RKO (cell line): ENCODE measurements around the gene TNFRSF19.
"Not testable (repeated sequence)": the region's sequence is repeated elsewhere in the genome, so short reads cannot be mapped to it uniquely, and the experiment has no call there.

Source experiments
- DNase-seq: peaks from one replicate; pipeline ENCODE4 v3.0.0-alpha.2; 2016; ENCODE audit warnings: low spot score

TNFRSF19 gene

GRCh38 chr13:23654111-23655110, 84.2 kb downstream of the TNFRSF19 start:
- DNase-seq = no peak

DNA sequence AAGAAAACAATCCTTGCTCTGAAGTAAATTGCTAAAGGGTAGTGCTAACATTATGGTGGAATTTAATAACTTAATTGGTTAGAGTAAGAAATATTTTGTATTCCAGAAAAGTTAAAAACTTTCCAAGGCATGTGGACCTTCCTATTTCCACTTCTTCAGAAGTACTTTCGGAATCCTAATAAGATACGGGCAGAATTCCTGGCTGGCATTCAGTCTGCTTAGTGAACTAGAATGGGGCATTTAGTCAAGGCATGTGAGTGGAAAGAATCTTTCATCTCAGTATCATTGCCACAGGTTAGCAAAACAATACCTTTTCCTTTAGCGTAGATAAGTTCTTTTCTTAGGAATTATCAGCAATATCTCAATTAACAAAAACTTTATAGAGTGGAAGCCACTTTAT, 85.1 kb downstream of the TNFRSF19 start:
- DNase-seq = no peak

- no peak for DNase-seq
Measured at GRCh38 chr13:23656637-23657371, 86.6 kb downstream of the TNFRSF19 start.

GRCh38 chr13:23658929-23659541, 88.8 kb downstream of the TNFRSF19 start:
- DNase-seq = no peak

- no peak for DNase-seq
Measured at GRCh38 chr13:23660249-23660648, 90.0 kb downstream of the TNFRSF19 start.

DNA sequence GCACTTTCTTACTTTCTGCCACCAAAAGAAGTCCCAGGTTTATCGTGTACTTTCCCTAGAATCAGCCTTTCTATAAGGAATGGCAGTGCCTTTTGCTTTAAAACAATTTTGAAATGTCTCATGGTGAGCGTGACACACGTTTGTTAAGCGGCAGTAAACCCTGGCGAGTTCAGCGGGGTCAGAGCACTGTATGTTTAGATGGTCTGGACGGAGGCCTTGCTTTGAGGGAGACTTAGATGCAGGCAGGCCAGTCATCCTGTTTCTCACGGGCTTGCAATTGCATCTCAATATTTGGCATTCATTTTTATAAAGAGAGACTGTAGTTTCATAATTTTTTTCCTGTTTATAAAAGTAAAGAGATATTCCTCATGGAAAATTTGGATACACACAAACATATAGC, 96.4 kb downstream of the TNFRSF19 start:
- DNase-seq = no peak

DNA sequence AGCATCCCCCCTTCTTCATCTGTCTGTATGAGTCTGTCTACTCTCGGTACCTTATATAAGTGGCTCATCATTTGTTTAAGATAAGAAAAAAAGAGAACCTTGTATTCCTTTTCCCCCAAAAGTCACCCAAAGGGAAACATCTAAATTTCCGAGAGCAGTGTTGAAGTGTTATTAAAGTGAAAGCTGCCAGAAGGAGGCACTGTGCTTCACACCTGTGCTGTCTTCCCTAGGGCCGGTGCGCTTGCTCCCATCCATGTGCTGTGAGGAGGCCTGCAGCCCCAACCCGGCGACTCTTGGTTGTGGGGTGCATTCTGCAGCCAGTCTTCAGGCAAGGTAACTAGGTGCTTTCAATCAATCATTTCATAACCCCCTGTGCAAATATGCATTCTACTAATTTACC, 97.5 kb downstream of the TNFRSF19 start:
- no peak for DNase-seq

DNA sequence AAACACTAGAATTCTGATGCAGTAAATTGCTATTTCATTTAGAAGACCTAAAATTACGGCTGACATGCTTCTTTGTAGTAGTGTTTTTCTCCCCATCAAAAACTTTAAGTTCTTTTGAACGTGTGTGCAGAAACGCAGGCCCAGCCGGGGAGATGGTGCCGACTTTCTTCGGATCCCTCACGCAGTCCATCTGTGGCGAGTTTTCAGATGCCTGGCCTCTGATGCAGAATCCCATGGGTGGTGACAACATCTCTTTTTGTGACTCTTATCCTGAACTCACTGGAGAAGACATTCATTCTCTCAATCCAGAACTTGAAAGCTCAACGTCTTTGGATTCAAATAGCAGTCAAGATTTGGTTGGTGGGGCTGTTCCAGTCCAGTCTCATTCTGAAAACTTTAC, 98.3 kb downstream of the TNFRSF19 start:
- no peak for DNase-seq

DNA sequence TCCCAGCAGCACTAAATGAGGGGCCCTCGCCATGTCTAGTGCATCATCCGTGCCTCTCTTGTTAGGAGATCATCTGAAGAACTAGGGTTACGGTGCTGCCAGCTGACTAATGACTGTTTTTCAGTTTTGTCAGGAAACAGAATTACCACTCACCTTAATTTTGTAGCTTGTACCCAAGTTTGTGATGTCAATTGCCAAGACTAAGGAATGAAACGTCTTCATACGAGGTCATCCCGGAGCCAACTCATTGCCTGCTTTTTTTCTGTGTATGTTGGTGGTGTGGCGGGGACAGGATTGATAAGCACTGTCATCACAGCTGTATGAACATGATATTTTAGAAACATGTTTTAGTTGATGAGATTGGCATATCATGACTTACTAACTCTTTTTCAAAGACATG, 100.6 kb downstream of the TNFRSF19 start:
- DNase-seq = no peak

GRCh38 chr13:23671377-23671776, 101.2 kb downstream of the TNFRSF19 start:
- no peak for DNase-seq

DNA sequence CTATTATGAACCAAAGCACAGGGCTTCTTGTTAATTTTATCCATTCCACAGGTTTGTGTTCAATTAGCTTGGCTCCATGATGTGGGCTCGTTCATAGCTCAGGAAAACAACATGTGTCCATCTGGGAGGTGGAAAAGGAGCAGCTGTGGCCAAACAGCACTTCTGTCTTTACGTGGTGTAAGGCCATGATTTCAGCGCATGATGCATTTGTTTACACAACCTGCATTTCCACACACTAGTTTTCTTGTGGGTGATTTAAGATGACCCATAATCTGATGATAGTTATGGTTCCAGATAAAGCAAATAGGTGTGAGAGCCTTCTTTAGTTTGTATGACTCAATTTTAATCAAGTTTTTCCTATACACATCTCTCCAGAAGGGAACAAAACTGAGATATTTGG, 101.7 kb downstream of the TNFRSF19 start:
- DNase-seq = no peak

GRCh38 chr13:23672616-23673015, 102.4 kb downstream of the TNFRSF19 start:
- no peak for DNase-seq

DNA sequence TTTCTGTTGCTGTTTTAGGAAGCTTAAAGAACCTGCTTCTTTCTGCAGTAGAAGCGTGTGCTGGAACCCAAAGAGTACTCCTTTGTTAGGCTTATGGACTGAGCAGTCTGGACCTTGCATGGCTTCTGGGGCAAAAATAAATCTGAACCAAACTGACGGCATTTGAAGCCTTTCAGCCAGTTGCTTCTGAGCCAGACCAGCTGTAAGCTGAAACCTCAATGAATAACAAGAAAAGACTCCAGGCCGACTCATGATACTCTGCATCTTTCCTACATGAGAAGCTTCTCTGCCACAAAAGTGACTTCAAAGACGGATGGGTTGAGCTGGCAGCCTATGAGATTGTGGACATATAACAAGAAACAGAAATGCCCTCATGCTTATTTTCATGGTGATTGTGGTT, 103.1 kb downstream of the TNFRSF19 start:
- peak; percentile 59 for DNase-seq

DNA sequence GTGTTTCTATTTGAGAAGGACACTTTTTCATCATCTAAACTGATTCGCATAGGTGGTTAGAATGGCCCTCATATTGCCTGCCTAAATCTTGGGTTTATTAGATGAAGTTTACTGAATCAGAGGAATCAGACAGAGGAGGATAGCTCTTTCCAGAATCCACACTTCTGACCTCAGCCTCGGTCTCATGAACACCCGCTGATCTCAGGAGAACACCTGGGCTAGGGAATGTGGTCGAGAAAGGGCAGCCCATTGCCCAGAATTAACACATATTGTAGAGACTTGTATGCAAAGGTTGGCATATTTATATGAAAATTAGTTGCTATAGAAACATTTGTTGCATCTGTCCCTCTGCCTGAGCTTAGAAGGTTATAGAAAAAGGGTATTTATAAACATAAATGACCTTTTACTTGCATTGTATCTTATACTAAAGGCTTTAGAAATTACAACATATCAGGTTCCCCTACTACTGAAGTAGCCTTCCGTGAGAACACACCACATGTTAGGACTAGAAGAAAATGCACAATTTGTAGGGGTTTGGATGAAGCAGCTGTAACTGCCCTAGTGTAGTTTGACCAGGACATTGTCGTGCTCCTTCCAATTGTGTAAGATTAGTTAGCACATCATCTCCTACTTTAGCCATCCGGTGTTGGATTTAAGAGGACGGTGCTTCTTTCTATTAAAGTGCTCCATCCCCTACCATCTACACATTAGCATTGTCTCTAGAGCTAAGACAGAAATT, 103.8 kb downstream of the TNFRSF19 start:
- no peak for DNase-seq

DNA sequence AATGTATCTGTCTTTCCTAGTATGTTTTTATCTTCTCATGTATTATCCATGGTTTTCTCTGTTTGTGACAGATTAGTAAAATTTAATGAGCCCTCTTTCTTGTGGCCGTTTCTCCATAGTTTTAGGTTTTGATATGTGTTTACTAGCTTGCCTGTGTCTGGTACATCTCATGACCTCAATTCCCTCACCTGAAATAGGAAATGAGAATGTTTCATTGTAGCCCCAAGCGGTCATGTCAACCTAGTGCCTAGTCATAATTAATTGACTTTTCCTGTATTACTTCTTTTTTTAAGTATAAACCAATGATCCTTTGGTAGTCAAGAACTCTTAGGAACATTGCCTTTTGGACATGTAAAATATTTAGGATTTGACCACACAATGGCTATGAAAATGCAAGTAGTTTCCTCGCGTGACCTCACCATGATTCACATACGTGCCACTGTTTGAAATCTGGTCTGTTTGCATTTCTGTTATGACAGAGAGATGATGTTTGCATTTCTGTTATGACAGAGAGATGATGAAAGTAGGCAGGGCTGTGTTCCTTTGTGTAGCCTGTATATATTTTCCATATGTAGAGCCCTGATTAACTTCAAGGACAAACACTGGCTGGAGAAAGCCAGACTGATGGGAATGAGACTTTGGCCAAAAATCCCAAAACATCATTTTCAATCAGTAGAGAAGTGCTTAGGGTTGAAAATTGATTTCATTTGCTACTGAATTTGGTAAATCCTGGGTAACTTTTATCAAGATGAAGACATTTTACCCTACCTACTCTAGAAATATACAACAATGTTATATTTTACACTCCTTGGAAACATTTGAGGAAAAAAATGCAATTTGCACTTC, 104.8 kb downstream of the TNFRSF19 start:
- DNase-seq = peak; percentile 68

DNA sequence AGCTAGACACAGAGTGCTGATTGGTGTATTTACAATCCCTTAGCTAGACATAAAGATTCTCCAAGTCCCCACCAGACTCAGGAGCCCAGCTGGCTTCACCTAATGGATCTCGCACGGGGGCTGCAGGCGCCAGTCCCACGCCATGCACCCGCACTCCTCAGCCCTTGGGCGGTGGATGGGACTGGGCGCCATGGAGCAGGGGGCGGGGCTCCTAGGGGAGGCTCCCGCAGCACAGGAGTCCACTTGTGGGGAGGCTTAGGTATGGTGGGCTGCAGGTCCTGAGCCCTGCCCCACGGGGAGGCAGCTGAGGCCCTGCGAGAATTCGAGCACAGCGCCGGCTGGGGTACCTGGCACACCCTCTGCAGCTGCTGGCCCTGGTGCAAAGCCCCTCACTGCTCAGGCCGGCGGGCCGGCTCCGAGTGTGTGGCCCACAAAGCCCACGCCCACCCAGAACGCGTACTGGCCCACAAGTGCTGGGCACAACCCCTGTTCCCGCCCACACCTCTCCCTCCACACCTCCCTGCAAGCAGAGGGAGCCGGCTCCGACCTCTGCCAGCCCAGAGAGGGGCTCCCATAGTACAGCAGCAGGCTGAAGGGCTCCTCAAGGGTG, 107.6 kb downstream of the TNFRSF19 start:
- not testable (repeated sequence) for DNase-seq

DNA sequence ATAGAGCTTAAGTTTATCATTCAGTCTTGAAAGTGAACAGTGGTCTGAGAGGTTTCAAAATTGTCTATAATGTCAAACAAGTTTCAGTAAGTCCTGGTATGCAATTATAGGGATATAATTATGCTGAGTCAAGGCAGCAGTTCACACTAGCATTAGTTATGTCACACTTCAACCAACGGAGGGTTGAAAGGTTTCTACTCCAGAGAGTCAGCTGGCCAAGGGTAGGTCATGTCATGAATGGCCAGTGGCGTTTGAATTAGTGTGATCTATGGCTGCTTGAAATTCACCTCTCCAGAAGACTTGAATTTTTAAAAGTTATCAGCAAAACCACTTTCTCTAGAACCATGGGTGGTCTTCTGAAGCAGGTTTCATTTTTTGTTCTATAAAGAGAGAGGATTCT, 108.6 kb downstream of the TNFRSF19 start:
- no peak for DNase-seq

GRCh38 chr13:23679220-23679619, 109.0 kb downstream of the TNFRSF19 start:
- no peak for DNase-seq

- no peak for DNase-seq
Measured at GRCh38 chr13:23680845-23681669, 110.8 kb downstream of the TNFRSF19 start.

DNA sequence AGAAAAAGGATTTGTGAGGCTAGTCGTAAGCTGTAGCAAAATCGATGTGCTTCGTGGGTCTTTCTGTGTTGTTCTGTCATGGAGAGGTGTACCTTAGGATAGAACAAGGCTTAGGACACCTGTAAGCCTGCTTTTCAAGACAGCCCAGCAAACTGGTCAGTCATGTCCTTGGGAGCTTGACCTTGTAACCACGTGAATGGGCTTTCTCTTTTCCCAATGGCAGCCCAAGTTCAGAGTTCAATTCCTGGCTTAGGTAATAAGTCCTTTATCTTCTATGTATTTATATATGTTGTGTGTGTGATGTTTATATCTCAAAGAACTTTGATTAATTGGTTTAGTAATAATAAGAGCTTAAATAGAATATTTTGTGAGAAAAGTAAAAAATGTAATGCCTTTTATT, 112.9 kb downstream of the TNFRSF19 start:
- no peak for DNase-seq
